GM18861 (cell line): ENCODE measurements around the gene WDR64.
"Not testable (repeated sequence)": the region's sequence is repeated elsewhere in the genome, so short reads cannot be mapped to it uniquely, and the experiment has no call there.

Source experiments
- ATAC-seq: cut with Tn5 transposase; IDR thresholded peaks from one replicate; pipeline ENCODE4 v1.9.1; 2021; ENCODE audit not compliant: unreplicated experiment

The WDR64 gene

GRCh38 chr1:241698177-241698576 is 46.1 kb downstream of the WDR64 start:
- no peak for ATAC-seq

GRCh38 chr1:241701483-241702295 is 49.6 kb downstream of the WDR64 start:
- ATAC-seq: no peak

GRCh38 chr1:241702442-241703373 is 50.6 kb downstream of the WDR64 start:
- ATAC-seq: no peak

- ATAC-seq: not testable (repeated sequence)
These were observed 51.7 kb downstream of the WDR64 start for GRCh38 chr1:241703739-241704138.

- ATAC-seq: no peak
These were observed 54.2 kb downstream of the WDR64 start for GRCh38 chr1:241706257-241706656.

GRCh38 chr1:241706967-241707366 is 54.9 kb downstream of the WDR64 start:
- no peak for ATAC-seq

- ATAC-seq: no peak
These were observed 55.4 kb downstream of the WDR64 start for GRCh38 chr1:241707442-241707841.

GRCh38 chr1:241711326-241711725 is 59.2 kb downstream of the WDR64 start:
- no peak for ATAC-seq

GRCh38 chr1:241713316-241713715 is 61.2 kb downstream of the WDR64 start:
- ATAC-seq: no peak

GRCh38 chr1:241714321-241715218 is 62.5 kb downstream of the WDR64 start:
- ATAC-seq: no peak

GRCh38 chr1:241715435-241715834 is 63.4 kb downstream of the WDR64 start:
- ATAC-seq: no peak

GRCh38 chr1:241715956-241716355 is 63.9 kb downstream of the WDR64 start:
- no peak for ATAC-seq

GRCh38 chr1:241716915-241717656 is 65.0 kb downstream of the WDR64 start:
- no peak for ATAC-seq

GRCh38 chr1:241717975-241718374 is 65.9 kb downstream of the WDR64 start:
- no peak for ATAC-seq

- ATAC-seq: no peak
These were observed 68.9 kb downstream of the WDR64 start for GRCh38 chr1:241721011-241721410.

GRCh38 chr1:241722947-241723346 is 70.9 kb downstream of the WDR64 start:
- no peak for ATAC-seq

GRCh38 chr1:241724741-241725356 is 72.8 kb downstream of the WDR64 start:
- ATAC-seq: no peak

- no peak for ATAC-seq
These were observed 78.0 kb downstream of the WDR64 start for GRCh38 chr1:241730031-241730430.

GRCh38 chr1:241733899-241734298 is 81.8 kb downstream of the WDR64 start:
- no peak for ATAC-seq

- no peak for ATAC-seq
These were observed 82.5 kb downstream of the WDR64 start for GRCh38 chr1:241734533-241734932.
